Epithelial cell of proximal tubule (primary cell): ENCODE data around the gene RAI14. TPM values are rescaled to one million over a fixed set of nuclear protein-coding genes. Genes with fewer than 3 reads are reported as not detected.

Source experiments
- DNase-seq: peaks from one replicate; pipeline ENCODE4 v3.0.0-alpha.2; 2011; ENCODE audit warnings: low read depth
- H3K4me3 ChIP-seq: 2 replicates; pipeline ENCODE4 v1.5.1; 2011; ENCODE audit warnings: low read depth, mild to moderate bottlenecking, low read length
- CTCF ChIP-seq: conservative IDR thresholded peaks from 2 replicates; pipeline ENCODE4 v1.5.1; 2012; ENCODE audit warnings: low read depth, mild to moderate bottlenecking, low read length
- total RNA-seq: library from RNA; depleted of rRNA; stranded (reverse); fragments of >200 nt; gene quantifications from 2 replicates; pipeline ENCODE4 v1.2.3, GENCODE V29; 2015

RAI14 gene
- total RNA-seq, 1 donor from 2014 or later = 139 TPM

GRCh38 chr5:34791761-34792244 lies 135.7 kb downstream of the RAI14 start:
- no peak for TF ChIP-seq CTCF
- H3K4me3 ChIP-seq = no peak overlapping the region
- DNase-seq = no peak

- TF ChIP-seq CTCF = no peak
- no peak overlapping the region for H3K4me3 ChIP-seq
- no peak for DNase-seq
Observed at GRCh38 chr5:34802834-34803563, 146.9 kb downstream of the RAI14 start.

DNA sequence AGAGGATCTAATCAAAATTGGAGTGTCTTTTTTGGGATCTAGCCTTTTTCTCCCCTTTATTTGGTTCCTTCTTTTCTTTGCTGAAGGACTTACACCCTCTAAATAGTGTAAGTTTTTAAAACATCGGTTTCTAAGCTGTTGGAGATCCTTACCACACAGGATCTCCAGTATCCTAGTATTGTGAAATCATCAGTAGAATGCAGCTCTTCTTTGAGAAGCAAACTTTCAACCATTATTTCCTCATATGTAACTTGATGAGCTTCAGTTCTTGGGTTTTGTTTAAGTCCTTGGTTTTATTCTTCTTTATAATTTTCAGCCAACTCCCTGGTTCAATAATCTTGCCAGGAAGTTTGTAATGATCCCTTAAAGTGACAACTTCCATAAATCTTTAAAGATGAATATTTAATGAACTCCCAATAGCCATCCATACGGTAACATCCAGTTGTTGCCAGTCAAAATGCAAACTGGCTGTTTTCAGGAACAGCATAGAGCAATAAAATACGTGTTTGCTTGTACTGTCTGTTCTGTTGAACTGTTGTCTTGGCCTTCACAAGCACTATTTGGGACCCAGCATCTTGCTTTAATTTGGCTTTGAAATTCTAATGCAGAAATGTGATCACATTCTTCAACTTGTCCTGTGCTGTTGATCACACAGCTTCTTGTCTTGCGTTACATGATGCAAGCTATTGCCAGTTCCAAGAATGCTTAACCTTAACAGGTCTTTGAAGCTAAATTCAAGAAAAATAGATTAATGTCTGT lies 148.0 kb downstream of the RAI14 start:
- DNase-seq = no peak
- no peak overlapping the region for H3K4me3 ChIP-seq
- TF ChIP-seq CTCF = no peak

DNA sequence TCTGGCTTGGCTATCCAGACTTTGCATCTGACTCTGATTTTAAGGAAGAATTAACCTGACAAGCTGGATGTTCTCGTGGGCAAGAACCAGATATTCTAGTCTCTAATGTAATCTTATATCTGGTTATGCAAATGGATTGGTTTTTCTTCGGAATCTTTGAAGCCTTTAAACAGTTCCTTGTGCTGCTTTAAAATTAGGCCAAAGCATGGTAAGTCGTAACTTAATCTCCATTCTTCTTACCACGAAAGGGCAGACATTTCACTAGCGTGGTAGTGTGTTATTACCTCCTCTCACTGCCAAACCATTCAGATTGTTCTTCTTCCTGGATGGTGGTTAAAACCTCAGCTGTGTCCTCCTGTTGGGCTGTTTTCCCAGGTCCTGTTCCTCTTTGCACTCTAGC lies 148.8 kb downstream of the RAI14 start:
- H3K4me3 ChIP-seq = no peak overlapping the region
- no peak for TF ChIP-seq CTCF
- no peak for DNase-seq

- TF ChIP-seq CTCF = no peak
- DNase-seq = no peak
- H3K4me3 ChIP-seq = no peak overlapping the region
Observed at GRCh38 chr5:34806532-34806931, 150.4 kb downstream of the RAI14 start.

DNA sequence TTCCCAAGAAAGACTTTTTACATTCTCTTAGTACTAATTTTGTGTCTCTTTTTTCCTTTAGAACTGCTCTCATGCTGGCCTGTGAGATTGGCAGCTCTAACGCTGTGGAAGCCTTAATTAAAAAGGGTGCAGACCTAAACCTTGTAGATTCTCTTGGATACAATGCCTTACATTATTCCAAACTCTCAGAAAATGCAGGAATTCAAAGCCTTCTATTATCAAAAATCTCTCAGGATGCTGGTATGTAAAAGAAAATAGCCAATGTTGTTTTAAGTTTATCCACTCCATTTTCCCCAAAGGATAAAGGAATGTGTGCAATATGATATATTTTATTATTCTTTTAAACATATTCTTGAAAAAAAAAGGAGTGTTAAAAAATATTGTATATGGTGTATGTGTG lies 155.6 kb downstream of the RAI14 start:
- no peak for TF ChIP-seq CTCF
- no peak for DNase-seq
- H3K4me3 ChIP-seq = no peak overlapping the region

GRCh38 chr5:34813509-34813908 lies 157.4 kb downstream of the RAI14 start:
- no peak overlapping the region for H3K4me3 ChIP-seq
- no peak for DNase-seq
- no peak for TF ChIP-seq CTCF
